Medulla oblongata (tissue), 1 donor: Measurements from ENCODE around the gene USP35.
A peak's percentile ranks its signal among the peaks of the same experiment; 100 is the strongest.

Experiments used
- DNase-seq: peaks from one replicate; pipeline ENCODE4 v3.0.0-alpha.2; 2015; ENCODE audit errors: extremely low spot score

Gene USP35

DNA sequence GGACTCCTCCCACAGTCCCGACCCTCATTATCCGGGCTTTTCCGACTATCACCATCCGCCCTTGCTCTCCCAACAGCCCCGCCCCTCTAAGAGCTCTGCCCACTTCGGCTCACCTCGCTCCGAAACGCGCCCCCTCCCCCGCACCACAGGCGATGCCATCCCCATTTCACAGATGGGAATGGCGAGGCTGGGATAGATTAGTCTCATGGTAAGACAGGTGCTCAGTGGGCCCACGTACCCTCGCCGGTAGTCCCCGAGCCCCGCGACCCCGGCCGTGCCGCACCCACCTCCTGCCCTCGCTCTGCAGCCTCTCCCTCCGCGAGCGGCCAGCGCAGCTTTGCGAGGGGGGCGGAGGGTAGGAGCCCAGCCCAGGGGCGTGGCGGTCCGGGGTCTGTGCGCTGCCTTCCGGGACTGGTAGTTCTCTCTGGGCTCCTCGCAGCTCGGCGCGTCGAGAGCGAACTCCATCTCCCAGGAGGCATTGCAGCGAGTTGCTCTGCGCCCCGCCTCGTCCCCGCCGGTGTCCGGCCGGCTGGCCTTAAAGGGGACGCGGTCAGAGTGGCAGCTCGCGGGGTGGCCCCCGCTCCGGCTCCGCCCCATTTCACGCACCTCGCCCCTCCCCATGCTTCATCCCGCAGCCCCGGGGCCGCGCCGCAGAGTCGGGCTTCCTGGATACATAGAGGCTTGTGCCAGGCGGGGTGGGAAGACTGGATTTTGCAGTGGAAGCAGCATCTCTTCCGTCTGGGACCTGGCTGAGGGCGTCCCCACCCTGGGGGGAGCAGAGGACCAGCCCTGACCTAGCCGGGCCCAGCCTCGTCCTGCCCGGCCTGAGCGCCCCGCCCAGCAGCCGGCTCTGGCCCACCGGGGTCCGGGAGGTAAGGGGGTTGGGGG lies at the start of gene USP35, which contains the start of gene KCTD21:
Gene USP35 (plus strand): TSS at position 634 of the 888 bp plus-strand sequence. CDS start 7,327 bp downstream, outside the sequence.
Gene KCTD21 (minus strand): TSS at position 341 of the 888 bp plus-strand sequence. CDS start 14,072 bp downstream, outside the sequence.
- peak; percentile 99 for DNase-seq

- peak; percentile 96 for DNase-seq
These were observed 49.0 kb upstream of the USP35 start, which contains the start of gene ALG8 for GRCh38 chr11:78139422-78140391. TSS of gene ALG8 (minus strand) at chr11:78139626. CDS start at chr11:78139588, 38 bp downstream.

GRCh38 chr11:78140392-78141077 lies 48.2 kb upstream of the USP35 start:
- no peak for DNase-seq

DNA sequence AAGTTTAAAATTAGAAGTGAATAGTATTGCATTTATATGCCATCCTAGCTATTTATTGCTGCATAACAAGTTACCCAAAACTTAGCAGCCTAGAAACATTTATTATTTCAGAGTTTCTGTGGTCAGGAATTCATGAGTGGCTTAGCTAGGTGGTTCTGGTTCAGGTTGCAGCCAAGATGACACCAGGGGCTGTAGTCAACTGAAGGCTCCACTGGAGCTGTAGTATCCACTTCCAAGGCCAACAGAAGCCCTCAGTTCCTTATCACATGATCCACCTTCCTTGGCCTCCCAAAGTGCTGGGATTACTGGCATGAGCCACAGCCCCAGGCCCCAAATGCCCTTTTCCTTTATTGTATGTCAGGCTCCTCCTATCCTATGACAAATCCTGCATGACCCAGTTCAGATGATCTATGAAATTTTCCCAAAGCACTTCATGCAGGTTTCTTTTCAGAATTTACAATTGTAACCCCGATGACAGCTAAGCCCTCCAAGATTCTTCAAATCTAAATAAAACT lies 43.2 kb upstream of the USP35 start:
- DNase-seq = no peak

DNA sequence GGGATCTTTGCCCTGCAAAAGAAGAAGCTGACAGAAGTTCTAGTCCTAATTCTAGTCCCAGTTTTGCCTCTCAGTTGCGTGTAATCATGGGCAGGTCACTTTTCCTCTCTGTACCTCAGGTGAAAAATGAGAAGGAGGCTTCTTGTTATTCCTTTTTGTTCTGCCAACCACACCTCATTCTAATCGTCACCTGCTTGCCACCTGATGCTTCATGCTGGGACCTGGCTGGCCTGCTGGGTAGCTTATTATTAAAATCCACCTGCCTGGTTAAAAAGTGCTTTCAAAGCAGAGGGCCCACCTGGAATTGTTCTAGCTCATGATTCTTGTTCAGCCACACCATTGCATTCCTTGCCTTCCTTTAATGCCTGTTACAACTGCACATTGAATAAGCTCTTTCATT lies 40.9 kb upstream of the USP35 start:
- DNase-seq = no peak

GRCh38 chr11:78149646-78150045 lies 39.1 kb upstream of the USP35 start:
- peak; percentile 73 for DNase-seq

DNA sequence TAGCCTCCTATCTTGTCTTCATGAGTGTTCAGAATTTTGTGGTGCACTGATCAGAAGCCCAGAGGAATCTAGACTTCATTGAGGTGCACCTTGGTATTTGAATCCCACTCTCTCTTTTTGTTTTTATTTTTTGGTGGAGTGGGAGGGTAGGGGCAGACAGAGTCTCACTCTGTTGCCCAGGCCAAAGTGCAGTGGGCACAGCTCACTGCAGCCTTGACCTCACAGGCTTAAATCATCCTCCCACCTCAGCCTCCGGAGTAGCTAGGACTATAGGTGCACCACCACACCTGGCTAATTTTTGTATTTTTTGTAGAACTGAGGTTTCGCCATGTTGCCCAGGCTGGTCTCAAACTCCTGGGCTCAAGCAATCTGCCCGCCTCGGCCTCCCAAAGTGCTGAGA lies 38.4 kb upstream of the USP35 start:
- DNase-seq = no peak

DNA sequence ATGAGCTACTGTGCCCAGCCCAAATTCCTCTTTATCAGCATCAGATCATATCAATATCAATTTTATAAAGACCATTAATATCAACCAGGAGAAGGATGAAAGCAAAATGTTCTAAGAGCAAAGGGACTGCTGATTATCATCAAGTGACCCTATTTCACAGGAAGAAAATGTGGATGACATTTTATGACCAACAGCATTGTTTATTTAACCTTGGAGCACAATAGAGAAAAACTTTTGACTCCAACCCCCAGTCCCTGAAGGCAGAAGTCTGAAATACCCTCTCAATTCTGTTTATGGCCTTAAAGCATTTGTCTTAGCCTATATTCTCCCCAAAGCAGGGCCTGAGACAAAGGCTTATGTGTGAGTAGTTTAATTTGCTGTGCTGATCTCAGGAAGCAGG lies 38.0 kb upstream of the USP35 start:
- no peak for DNase-seq

DNA sequence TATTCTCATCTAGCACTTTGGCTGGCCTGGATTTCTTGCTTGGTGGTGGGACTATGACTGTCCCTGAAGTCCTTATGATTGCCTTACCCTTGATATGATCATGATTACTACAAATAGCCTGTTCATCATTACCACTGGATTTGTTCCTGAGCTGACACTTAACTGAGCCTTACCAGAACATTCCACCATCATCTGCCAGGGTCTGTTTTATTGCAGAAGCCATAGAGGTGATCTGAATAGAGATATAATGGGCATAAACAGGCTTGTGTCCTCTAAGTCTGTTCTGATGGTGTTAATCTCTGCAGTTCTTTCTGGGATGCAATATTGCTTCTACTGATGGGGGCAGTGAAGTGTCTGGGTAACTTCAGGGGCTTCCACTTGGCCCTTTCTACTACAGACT lies 36.9 kb upstream of the USP35 start:
- DNase-seq = no peak

DNA sequence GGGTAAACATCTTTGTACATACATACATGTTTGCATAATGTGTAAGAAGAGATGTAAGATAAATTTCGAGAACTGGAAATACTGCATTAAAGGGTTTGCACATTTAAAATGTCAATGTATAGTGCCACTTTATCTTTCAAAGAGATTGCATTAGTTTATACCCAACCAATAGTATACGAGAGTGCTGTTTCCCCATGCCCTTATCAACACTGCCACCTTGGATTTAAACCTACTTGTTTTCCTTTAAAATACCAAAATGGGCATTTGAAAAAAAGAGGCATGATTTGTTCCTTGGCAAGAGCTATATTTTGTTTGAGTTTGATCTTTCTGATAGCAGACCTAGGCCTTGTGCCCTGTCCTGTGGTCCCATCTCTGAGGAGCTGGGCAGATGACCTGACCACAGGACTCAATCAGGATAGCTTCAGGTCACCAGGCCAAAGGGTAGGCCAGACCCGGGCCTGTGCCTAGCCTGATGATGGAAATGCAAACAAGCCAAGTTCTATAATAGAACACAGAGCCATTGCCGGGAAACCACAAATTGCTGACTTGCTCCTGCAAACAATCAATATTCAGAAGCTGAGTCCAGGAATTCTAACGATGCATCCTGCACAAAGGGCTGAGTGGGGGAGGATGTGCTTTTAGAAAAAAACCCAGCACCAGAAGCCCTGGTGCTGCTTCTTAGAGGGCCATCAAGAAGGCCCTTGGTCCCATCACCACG lies 32.4 kb upstream of the USP35 start:
- no peak for DNase-seq

- DNase-seq = peak; percentile 73
These were observed 29.6 kb upstream of the USP35 start for GRCh38 chr11:78158987-78159652.

DNA sequence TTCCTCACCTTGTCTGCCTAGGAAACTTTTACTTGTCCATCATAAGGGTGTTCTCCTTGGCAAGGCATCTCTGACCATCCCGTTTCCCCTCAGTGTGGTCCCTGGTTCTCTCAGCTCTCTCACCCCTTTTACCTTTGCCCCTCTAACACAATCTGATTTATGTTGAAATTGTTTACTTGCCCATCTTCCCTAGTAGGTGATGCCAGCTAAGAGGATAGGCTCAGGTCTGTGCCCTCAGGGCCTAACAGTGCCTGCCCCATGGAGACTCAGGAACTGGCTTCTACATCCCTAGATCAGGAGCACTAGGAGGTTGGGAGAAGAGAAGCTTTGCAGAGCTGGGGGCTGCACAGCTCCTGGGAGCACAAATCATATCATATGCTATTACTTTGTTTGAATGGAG lies 28.2 kb upstream of the USP35 start:
- DNase-seq = no peak

GRCh38 chr11:78161346-78161745 lies 27.4 kb upstream of the USP35 start:
- DNase-seq = no peak

- DNase-seq = no peak
These were observed 26.8 kb upstream of the USP35 start for GRCh38 chr11:78161962-78162371.

DNA sequence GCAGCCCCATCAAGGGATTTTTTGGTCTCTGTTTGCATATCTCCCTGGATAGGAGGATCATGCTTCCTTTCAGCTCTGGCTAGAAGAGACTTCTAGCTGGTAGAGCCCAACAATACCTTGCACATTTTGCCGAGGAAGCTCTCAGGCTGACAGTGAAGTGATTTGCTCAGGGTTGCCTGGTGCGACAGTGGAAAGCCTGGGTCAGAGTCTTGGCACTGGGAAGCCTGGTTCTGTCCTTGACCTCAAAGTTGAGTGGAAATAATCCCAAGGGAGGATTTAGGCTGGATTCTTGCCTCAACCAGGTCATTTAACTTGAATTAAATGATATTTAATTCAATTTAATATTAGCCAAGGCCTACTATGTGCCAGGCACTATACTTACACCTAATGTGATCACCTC lies 24.9 kb upstream of the USP35 start:
- no peak for DNase-seq

DNA sequence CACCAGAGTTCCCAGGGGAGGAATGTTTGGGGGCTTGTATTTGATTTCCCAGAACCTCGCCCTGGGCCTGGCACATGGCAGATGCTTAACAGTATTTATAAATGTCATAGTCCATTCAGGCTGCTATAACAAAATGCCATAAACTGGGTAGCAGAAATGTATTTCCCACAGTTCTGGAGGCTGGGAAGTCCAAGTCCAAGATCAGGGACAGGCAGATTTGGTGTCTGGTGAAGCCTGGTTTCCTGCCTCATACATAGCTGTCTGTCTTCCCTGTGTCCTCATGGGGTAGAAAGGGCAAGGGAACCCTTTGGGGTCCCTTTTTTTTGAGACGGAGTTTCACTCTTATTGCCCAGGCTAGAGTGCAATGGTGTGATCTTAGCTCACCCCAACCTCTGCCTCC lies 24.2 kb upstream of the USP35 start:
- DNase-seq = no peak

- no peak for DNase-seq
These were observed 21.8 kb upstream of the USP35 start for GRCh38 chr11:78166855-78167469.

DNA sequence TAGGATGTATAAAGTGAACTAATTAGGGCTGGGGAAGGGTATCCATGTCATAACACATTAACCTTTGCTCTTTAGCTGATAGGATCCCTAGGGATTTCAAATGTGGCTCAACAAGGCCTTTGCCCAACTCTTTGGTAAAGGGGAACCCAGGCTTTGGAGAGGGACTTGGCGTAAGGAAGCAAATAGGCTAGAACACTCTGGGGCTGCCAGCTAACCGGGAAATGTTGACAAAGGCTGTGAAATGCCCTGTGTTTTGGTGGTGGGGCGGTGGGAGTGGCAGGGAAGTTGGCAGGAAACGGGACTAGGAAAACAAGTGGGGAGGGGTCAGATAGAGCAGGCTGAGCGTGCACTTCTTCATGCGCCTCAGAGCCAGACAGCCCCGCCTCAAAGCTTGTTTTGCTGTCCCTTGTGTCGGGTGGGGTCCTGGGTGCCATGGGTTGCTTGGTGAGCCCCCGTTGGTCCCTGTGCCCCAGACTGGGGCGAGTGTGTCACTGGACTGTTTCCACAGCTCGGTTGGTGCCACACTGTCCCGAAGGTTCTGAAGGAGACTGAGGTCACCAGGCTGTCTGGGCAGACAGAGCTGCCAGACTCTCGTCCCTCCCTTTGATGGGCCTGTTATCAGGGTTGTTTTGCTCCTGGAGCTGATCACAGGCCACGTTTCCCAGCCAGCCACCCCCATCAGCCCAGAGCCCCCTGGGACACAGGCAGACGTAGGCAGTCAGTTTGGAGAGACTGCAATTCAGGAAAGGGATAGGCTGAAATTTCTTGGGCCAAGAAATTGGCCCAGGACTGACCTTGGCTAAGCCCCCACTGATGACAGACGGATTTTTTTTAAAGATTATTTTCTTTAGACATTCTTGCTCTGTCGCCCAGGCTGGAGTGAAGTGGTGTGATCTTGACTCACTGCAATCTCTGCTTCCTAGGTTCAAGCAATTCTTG lies 19.9 kb upstream of the USP35 start:
- no peak for DNase-seq

DNA sequence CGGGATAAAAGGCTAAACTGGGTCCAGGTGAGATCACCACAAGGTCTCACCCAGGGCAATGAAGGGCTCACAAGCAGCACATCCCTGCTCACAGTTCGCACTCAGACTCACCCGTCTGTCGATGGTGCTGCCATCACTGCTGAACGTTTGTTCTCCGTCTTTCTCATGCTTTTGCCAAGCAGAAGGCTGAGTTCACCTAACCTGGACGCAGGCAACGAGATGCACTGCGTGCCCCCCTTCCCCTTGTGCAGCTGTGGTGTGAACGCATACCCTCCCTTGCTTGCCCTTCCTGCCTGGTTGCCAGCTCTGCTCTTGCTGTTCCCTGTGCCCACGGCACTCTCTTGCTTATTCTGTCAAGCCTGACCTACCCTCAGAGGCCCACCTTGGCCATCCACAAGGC lies 18.3 kb upstream of the USP35 start:
- DNase-seq = no peak
